K562 (cell line): ENCODE measurements around the gene MAPK1IP1L. TPM values are rescaled to one million over a fixed set of nuclear protein-coding genes. Genes with fewer than 3 reads are reported as not detected.

ENCODE experiments used
- ATAC-seq: fragments of 200-7000 bp; cut with Tn5 transposase; 3 replicates; pipeline ENCODE4 v1.9.1; 2020; ENCODE audit warnings: moderate library complexity
- BruUV-seq: library from RNA; stranded (reverse); fragments of 400-500 nt; replicated peaks from 2 replicates; lab custom pipeline; 2021; lab: Mats Ljungman, UMichigan
- CTCF ChIA-PET: fragments of 300-600 bp; formaldehyde crosslinking; extraction: SDS; loops from one replicate; lab custom pipeline; 2021; ENCODE audit warnings: low intra/inter-chr PET ratio; lab: Yijun Ruan, JAX
- POLR2A ChIA-PET: fragments of 300-600, 350-650 bp; sonication (Branson Sonifier 250); formaldehyde crosslinking; extraction: SDS; loops from one replicate; lab custom pipeline; 2021; ENCODE audit warnings: antibody characterized with exemption, inconsistent platforms; lab: Yijun Ruan, JAX
- DNase-seq, 4 experiments: peaks; one replicate each; pipeline versions ENCODE4 v3.0.0 to v3.0.0-alpha.2; 2011 to 2018; ENCODE audit warnings: low spot score in 3 of 4, mixed read lengths in 3 of 4; ENCODE audit errors: extremely low read depth in 1 of 4
- FAIRE-seq: peaks from 2 replicates; lab custom pipeline; 2011; peaks lifted over from hg19 to GRCh38; lab: Jason Lieb, UNC
- H2AFZ ChIP-seq: 2 replicates; pipeline ENCODE4 v1.6.0; 2011; ENCODE audit warnings: low read depth, low read length, control low read depth, inconsistent platforms
- H3K27ac ChIP-seq: fragments of 200-600 bp; 3 replicates; pipeline ENCODE4 v1.8.0; 2011; ENCODE audit warnings: low read depth, mild to moderate bottlenecking, control low read depth, inconsistent platforms, low read length, moderate library complexity, mixed read lengths; ENCODE audit errors: extremely low read depth
- H3K27me3 ChIP-seq, 2 experiments: fragments of 300-600 bp in 1 of 2; 2 replicates in 1 of 2; 3 replicates in 1 of 2; pipeline versions ENCODE4 v1.6.0 to v1.8.0; 2011; ENCODE audit warnings: inconsistent platforms in 2 of 2, low read length in 2 of 2, mild to moderate bottlenecking in 1 of 2, mixed read lengths in 1 of 2, moderate library complexity in 1 of 2; ENCODE audit not compliant: control insufficient read depth in 2 of 2, insufficient read depth in 2 of 2
- H3K36me3 ChIP-seq: fragments of 300-600 bp; 3 replicates; pipeline ENCODE4 v1.8.0; 2011; ENCODE audit warnings: mild to moderate bottlenecking, low read length, inconsistent platforms; ENCODE audit not compliant: control insufficient read depth, insufficient read depth
- H3K4me1 ChIP-seq, 2 experiments: fragments of 200-600 bp in 1 of 2; replicated peaks in 1 of 2; 2 replicates in 1 of 2; 3 replicates in 1 of 2; pipeline versions ENCODE4 v1.5.1 to v1.8.0; 2011; ENCODE audit warnings: inconsistent platforms in 2 of 2, low read length in 2 of 2, mild to moderate bottlenecking in 1 of 2, mixed read lengths in 1 of 2, moderate library complexity in 1 of 2; ENCODE audit not compliant: control insufficient read depth in 2 of 2, insufficient read depth in 2 of 2
- H3K4me2 ChIP-seq: 2 replicates; pipeline ENCODE4 v1.6.1; 2011; ENCODE audit warnings: low read length, control low read depth, inconsistent platforms, mixed read lengths; ENCODE audit not compliant: insufficient read depth
- H3K4me3 ChIP-seq: fragments of 200-600 bp; sonication (generic), shearing (Covaris generic); 2 replicates; pipeline ENCODE4 v1.5.1; 2016; ENCODE audit warnings: control low read depth, inconsistent platforms
- H3K79me2 ChIP-seq: fragments of 200-600 bp; 3 replicates; pipeline ENCODE4 v1.8.0; 2011; ENCODE audit warnings: low read length, inconsistent platforms; ENCODE audit not compliant: control insufficient read depth, insufficient read depth
- H3K9ac ChIP-seq, 2 experiments: 2 replicates each; pipeline versions ENCODE4 v1.6.0 to v1.6.1; 2011; ENCODE audit warnings: low read depth in 2 of 2, low read length in 2 of 2, control low read depth in 1 of 2, inconsistent platforms in 1 of 2, mild to moderate bottlenecking in 1 of 2, mixed read lengths in 1 of 2; ENCODE audit not compliant: insufficient read depth in 1 of 2
- H3K9me1 ChIP-seq: one replicate; pipeline ENCODE4 v1.6.0; 2011; ENCODE audit warnings: inconsistent platforms, mild to moderate bottlenecking, low read length, moderate library complexity; ENCODE audit not compliant: control insufficient read depth, insufficient read depth
- H3K9me3 ChIP-seq: replicated peaks from 2 replicates; pipeline ENCODE4 v1.5.1; 2011; ENCODE audit warnings: low read depth, low read length, inconsistent platforms; ENCODE audit not compliant: control insufficient read depth, insufficient read depth
- H4K20me1 ChIP-seq: replicated peaks from 2 replicates; pipeline ENCODE4 v1.6.1; 2011; ENCODE audit warnings: low read length, inconsistent platforms, mixed read lengths; ENCODE audit not compliant: control insufficient read depth, insufficient read depth
- CBX8 ChIP-seq: fragments of 200-600 bp; sonication (generic); IDR thresholded peaks from 2 replicates; pipeline ENCODE4 v1.6.1; 2012; ENCODE audit warnings: borderline replicate concordance, mixed run types, low read depth, mild to moderate bottlenecking, moderate library complexity, mixed read lengths, low read length, control low read depth, inconsistent platforms; ENCODE audit not compliant: poor library complexity, severe bottlenecking; ENCODE audit errors: extremely low read depth
- CC2D1A ChIP-seq: fragments of 450-650 bp; IDR thresholded peaks from 2 replicates; pipeline ENCODE4 v1.6.1; 2017; ENCODE audit warnings: mild to moderate bottlenecking
- IFI16 ChIP-seq: fragments of 250-450 bp; sonication (Bioruptor Pico); IDR thresholded peaks from 2 replicates; pipeline ENCODE4 v2.1.2; 2022; ENCODE audit warnings: mild to moderate bottlenecking, inconsistent platforms
- KDM5B ChIP-seq: fragments of 200-600 bp; sonication (generic); IDR thresholded peaks from 2 replicates; pipeline ENCODE4 v1.6.1; 2012; ENCODE audit warnings: low read depth, mild to moderate bottlenecking, moderate library complexity, low read length, control low read depth, inconsistent platforms; ENCODE audit not compliant: insufficient replicate concordance
- MAZ ChIP-seq, 2 experiments: fragments of 450-650 bp in 1 of 2; sonication (generic) in 1 of 2; formaldehyde crosslinking; IDR thresholded peaks in 1 of 2; conservative IDR thresholded peaks in 1 of 2; 2 replicates each; pipeline versions ENCODE4 v1.4.0 to v1.5.0; 2020; ENCODE audit warnings: mild to moderate bottlenecking in 1 of 2, missing genetic modification reagents in 1 of 2
- RBM34 ChIP-seq: fragments of 200-400 bp; formaldehyde crosslinking; IDR thresholded peaks from 2 replicates; pipeline ENCODE4 v1.6.1; 2018; ENCODE audit warnings: low read length, borderline replicate concordance; ENCODE audit not compliant: insufficient read depth
- ZNF77 ChIP-seq: fragments of 250-450 bp; sonication (Bioruptor Pico); IDR thresholded peaks from 2 replicates; pipeline ENCODE4 v1.5.0; 2020
- WGBS: fragments of 100-300 bp; shearing (Covaris generic); methylation state at CpG from one replicate; pipeline ENCODE4 v1.1.6; 2016; ENCODE audit warnings: low coverage, mixed read lengths; ENCODE audit not compliant: insufficient coverage; ENCODE audit errors: missing lambda C conversion rate; 5-methylcytosine and 5-hydroxymethylcytosine counted together
- in situ Hi-C: fragments of 300-500 bp; cut with MboI; formaldehyde crosslinking; loops from 4 replicates; pipeline ENCODE4 v1.15.0; 2018; ENCODE audit warnings: inconsistent platforms, mixed read lengths
- intact Hi-C: fragments of 100-400 bp; cut with micrococcal nuclease; formaldehyde crosslinking; loops from 2 replicates; pipeline ENCODE4 v1.14.2; 2022
- polyA plus RNA-seq, 8 experiments: library from polyadenylated mRNA; depleted of rRNA in 4 of 8; stranded (reverse) in 5 of 8; unstranded in 3 of 8; fragments of >200 nt; fragmentation: Nextera tagmentation in 2 of 8; fragmentation: Illumina TruSeq in 1 of 8; extraction: Ambion mirVana in 2 of 8; extraction: Trizol in 1 of 8; gene quantifications; 2 replicates each; pipeline versions ENCODE4 v1.2.1 to v1.2.3, GENCODE V29; 2011 to 2014; ENCODE audit warnings: inconsistent platforms in 1 of 8, missing spikeins in 1 of 8
- total RNA-seq, 7 experiments: library from RNA; depleted of rRNA in 6 of 7; stranded (reverse); fragments of >200 nt in 6 of 7; fragmentation: Illumina TruSeq in 2 of 7; extraction: Trizol in 2 of 7; gene quantifications; 2 replicates each; pipeline versions ENCODE4 v1.2.1 to v1.2.3, GENCODE V29; 2011 to 2021; ENCODE audit warnings: low replicate concordance in 1 of 7
- TF ChIP-seq, protein P1 (sequence below): fragments of 250-450 bp; sonication (Bioruptor Pico); IDR thresholded peaks from 2 replicates; pipeline ENCODE4 v1.9.0; 2021; ENCODE audit warnings: mild to moderate bottlenecking, inconsistent platforms

MAPK1IP1L gene
- total and polyA plus RNA-seq, 9 of the 15 experiments (the other 6 are each of a cell fraction or from before 2014, with no cell fraction given) = 32.7 to 99.4 (median 49.8) TPM

DNA sequence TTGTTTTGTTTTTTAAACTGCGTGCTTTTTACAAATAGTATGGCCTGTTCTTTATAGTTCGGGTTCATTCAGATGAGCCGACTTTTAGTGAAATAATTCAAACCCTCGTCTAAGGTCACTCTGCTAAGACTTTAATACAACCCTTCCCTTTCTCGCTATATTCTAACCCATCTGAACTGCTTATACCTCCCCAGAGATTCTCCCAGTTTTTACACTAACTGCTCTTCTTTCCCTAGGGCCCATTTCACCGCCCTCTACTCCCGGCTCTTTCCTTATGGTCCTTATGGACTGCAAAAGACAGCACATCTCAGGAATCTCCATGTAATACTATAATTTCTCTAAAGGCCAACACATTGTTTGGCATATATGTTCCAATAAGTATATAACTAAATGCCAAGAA lies 2.1 kb downstream of the MAPK1IP1L start:
- ChIA-PET CTCF (no interaction called here), POLR2A (interaction anchor here (0.9 to 3.2 kb wide), 4 partner anchors 13 to 55 kb away, joined by 3 to 22 read pairs (median 6); partner anchors contain the start of genes SOCS4 and WDHD1)
- peak overlapping the region; percentile 92 for H3K4me2 ChIP-seq
- ATAC-seq (no peak), DNase-seq (no peak), FAIRE-seq (no peak)
- H3K9me1 ChIP-seq = peaks cover 3% of the 10 kb centered on the region
- H3K79me2 ChIP-seq = peaks cover 74% of the 10 kb centered on the region
- in situ Hi-C loops = no loop called here
- peak overlapping the region in 1 of 2 experiments; percentile 100; a peak in 2 of 4 replicates for H3K9ac ChIP-seq
- H3K4me1 ChIP-seq = peaks cover 8 to 14% of the 10 kb centered on the region in 2 experiments; a peak in 3 of 5 replicates
- no peaks in the 10 kb centered on the region; the same call in 1 of the 2 replicates for H4K20me1 ChIP-seq
- H3K27ac ChIP-seq = peak overlapping the region; percentile 99; the same call in 2 of the 3 replicates
- BruUV-seq = no TSS peak
- H3K36me3 ChIP-seq = peaks cover 56% of the 10 kb centered on the region
- TF ChIP-seq CC2D1A (no peak), IFI16 (CRISPR knock-in tag) (no peak), MAZ (CRISPR knock-in tag; conservative IDR thresholded peaks at IDR 0.05 in 1 of 2, IDR thresholded peaks at IDR 0.05 in 1 of 2) (no peak), CBX8 (no peak), KDM5B (no peak), RBM34 (no peak), ZNF77 (CRISPR knock-in tag) (no peak)
- TF ChIP-seq, protein P1, sequence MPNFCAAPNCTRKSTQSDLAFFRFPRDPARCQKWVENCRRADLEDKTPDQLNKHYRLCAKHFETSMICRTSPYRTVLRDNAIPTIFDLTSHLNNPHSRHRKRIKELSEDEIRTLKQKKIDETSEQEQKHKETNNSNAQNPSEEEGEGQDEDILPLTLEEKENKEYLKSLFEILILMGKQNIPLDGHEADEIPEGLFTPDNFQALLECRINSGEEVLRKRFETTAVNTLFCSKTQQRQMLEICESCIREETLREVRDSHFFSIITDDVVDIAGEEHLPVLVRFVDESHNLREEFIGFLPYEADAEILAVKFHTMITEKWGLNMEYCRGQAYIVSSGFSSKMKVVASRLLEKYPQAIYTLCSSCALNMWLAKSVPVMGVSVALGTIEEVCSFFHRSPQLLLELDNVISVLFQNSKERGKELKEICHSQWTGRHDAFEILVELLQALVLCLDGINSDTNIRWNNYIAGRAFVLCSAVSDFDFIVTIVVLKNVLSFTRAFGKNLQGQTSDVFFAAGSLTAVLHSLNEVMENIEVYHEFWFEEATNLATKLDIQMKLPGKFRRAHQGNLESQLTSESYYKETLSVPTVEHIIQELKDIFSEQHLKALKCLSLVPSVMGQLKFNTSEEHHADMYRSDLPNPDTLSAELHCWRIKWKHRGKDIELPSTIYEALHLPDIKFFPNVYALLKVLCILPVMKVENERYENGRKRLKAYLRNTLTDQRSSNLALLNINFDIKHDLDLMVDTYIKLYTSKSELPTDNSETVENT = no peak
- peak overlapping the region; percentile 97; the same call in 1 of the 2 replicates for H3K4me3 ChIP-seq
- no peaks in the 10 kb centered on the region for H3K9me3 ChIP-seq
- H2AFZ ChIP-seq = no peak overlapping the region
- 87% methylated on average over 7 of the region's 7 CpGs for WGBS
- intact Hi-C loops = loop anchor here (5.0 kb wide), 1 partner anchor 49 kb away; no protein-coding TSS in a partner anchor
- H3K27me3 ChIP-seq = no peaks in the 10 kb centered on the region
